ENCODE measurements around the gene IFITM5. TPM values are rescaled to one million over a fixed set of nuclear protein-coding genes. Genes with fewer than 3 reads are reported as not detected.
"Not testable (repeated sequence)": the region's sequence is repeated elsewhere in the genome, so short reads cannot be mapped to it uniquely, and the experiment has no call there.

IFITM5 gene
- total and polyA plus RNA-seq, 8 donors, result 0.18 to 0.91 (median 0.57) TPM; not detected in 4

DNA sequence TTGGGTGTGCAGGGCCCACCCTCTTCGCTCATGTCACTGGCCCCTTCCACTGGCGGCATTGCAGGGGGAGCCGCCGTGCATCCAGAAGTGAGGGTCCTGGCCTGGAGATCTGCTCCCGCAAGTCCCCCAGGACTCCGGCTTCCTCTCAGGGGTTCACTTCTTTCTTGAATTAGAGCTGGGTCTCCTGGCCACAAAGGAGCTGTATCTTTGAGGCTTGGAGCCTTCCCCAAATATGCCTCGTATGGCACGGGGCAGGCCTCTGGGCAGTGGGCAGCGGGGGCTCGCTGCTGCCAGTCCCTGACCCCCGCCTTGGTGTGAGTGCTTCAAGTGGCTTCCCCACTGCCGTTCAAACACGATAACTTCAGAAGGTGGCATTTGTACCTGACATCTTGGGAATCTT lies 28.7 kb upstream of the IFITM5 start:
- no peaks in the 10 kb centered on the region for H3K9me3 ChIP-seq
- H3K4me3 ChIP-seq, result no peak overlapping the region
- H3K4me1 ChIP-seq, result peaks cover 24 to 51% of the 10 kb centered on the region in 2 donors
- intact Hi-C loops (cut with DNase I), result no loop called here
- no peaks in the 10 kb centered on the region for H3K27me3 ChIP-seq
- TF ChIP-seq, protein P1, sequence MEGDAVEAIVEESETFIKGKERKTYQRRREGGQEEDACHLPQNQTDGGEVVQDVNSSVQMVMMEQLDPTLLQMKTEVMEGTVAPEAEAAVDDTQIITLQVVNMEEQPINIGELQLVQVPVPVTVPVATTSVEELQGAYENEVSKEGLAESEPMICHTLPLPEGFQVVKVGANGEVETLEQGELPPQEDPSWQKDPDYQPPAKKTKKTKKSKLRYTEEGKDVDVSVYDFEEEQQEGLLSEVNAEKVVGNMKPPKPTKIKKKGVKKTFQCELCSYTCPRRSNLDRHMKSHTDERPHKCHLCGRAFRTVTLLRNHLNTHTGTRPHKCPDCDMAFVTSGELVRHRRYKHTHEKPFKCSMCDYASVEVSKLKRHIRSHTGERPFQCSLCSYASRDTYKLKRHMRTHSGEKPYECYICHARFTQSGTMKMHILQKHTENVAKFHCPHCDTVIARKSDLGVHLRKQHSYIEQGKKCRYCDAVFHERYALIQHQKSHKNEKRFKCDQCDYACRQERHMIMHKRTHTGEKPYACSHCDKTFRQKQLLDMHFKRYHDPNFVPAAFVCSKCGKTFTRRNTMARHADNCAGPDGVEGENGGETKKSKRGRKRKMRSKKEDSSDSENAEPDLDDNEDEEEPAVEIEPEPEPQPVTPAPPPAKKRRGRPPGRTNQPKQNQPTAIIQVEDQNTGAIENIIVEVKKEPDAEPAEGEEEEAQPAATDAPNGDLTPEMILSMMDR (IDR thresholded peaks at IDR 0.05), result no peak
- no peaks in the 10 kb centered on the region for H3K36me3 ChIP-seq
- peak in 1 of 4 donors; percentile 43 for DNase-seq
- peak overlapping the region in 1 of 2 donors; percentile 97 for H3K27ac ChIP-seq
- no peak for ATAC-seq

DNA sequence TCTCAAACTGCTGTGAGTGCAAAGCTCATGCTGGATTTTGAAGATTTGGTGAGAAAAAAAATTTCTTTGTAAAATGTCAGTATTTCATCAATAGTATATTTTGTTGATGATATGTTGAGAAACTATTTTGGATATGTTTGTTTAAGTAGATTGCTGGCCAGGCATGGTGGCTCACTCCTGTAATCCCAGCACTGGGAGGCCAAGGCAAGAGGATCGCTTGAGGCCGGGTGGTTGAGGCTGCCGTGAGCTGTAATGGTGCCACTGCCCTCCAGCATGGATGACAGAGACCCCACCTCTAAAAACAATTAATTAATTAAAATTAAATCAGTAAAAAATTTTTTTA lies 28.2 kb upstream of the IFITM5 start:
- peak in 1 of 4 donors; percentile 43 for DNase-seq
- H3K9me3 ChIP-seq, result no peaks in the 10 kb centered on the region
- peaks cover 24 to 54% of the 10 kb centered on the region in 2 donors for H3K4me1 ChIP-seq
- H3K27me3 ChIP-seq, result no peaks in the 10 kb centered on the region
- TF ChIP-seq, protein P1 (IDR thresholded peaks at IDR 0.05), result no peak
- intact Hi-C loops (cut with DNase I), result no loop called here
- ATAC-seq, result no peak
- H3K36me3 ChIP-seq, result no peaks in the 10 kb centered on the region
- H3K4me3 ChIP-seq, result peak overlapping the region in 1 of 2 donors; percentile 10
- H3K27ac ChIP-seq, result peak overlapping the region; percentile 81 to 97

DNA sequence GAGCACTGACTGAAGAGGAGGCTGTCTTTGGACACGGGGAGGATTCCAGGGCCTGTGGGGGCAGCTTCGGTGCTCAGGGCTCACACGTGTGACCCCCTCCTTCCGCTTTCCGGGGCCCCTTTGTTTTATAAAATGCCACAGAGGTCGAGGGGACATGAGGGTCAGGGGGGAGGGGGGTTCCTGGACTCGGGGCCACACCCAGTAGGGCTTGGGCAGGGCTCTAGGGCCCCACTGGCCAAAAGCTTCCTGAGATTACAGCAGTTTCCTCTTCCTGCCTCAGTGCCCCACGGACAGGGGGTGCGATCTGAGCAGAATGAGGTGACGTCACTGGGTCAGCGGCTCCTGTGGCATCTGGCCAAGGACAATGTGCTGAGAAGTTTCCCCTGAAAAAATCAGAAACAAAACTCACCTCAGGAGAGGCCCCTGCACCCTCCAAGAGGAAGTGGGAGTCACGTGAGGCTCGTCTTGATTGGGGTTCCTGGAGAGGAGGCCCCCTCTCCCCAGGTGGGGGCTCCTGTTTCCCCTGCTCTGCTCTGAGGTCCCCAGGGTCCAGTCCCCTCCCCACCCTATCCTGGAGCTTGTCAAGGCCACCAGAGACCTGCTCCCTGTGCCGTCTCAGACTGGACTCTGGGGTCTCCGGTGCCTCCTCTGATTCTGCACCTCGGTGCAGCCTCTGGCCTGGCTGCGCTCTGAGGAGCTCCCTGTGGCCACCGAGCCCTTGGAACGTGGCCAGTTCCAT lies 27.7 kb upstream of the IFITM5 start:
- Histone ChIP-seq H3K27ac (peak overlapping the region; percentile 81 to 97), H3K27me3 (no peaks in the 10 kb centered on the region), H3K4me3 (peak overlapping the region in 1 of 2 donors; percentile 10), H3K4me1 (peaks cover 24 to 56% of the 10 kb centered on the region in 2 donors), H3K36me3 (no peaks in the 10 kb centered on the region), H3K9me3 (no peaks in the 10 kb centered on the region)
- intact Hi-C loops (cut with DNase I), result no loop called here
- ATAC-seq (peak; percentile 82), DNase-seq (peak in 3 of 4 donors; percentile 75 to 91 (median 88))
- TF ChIP-seq, protein P1 (IDR thresholded peaks at IDR 0.05), result no peak

DNA sequence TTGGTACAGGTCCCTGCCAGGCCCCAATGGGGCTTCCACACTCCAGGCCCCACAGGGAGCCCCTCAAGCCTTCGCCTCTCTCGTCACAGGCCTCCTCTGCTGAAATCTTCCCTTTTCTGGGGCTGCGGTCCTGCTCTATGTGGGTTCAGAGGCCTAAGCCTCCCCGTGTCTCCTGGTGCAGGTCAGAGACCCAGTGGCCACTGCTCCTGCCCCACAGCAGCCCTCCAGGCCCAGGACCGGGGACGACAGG lies 27.2 kb upstream of the IFITM5 start:
- Histone ChIP-seq H3K27me3 (no peaks in the 10 kb centered on the region), H3K27ac (peak overlapping the region; percentile 81 to 97), H3K4me3 (peak overlapping the region in 1 of 2 donors; percentile 10), H3K4me1 (peaks cover 24 to 56% of the 10 kb centered on the region in 2 donors), H3K36me3 (no peaks in the 10 kb centered on the region), H3K9me3 (no peaks in the 10 kb centered on the region)
- DNase-seq (no peak), ATAC-seq (no peak)
- intact Hi-C loops (cut with DNase I), result no loop called here
- TF ChIP-seq, protein P1 (IDR thresholded peaks at IDR 0.05), result no peak

DNA sequence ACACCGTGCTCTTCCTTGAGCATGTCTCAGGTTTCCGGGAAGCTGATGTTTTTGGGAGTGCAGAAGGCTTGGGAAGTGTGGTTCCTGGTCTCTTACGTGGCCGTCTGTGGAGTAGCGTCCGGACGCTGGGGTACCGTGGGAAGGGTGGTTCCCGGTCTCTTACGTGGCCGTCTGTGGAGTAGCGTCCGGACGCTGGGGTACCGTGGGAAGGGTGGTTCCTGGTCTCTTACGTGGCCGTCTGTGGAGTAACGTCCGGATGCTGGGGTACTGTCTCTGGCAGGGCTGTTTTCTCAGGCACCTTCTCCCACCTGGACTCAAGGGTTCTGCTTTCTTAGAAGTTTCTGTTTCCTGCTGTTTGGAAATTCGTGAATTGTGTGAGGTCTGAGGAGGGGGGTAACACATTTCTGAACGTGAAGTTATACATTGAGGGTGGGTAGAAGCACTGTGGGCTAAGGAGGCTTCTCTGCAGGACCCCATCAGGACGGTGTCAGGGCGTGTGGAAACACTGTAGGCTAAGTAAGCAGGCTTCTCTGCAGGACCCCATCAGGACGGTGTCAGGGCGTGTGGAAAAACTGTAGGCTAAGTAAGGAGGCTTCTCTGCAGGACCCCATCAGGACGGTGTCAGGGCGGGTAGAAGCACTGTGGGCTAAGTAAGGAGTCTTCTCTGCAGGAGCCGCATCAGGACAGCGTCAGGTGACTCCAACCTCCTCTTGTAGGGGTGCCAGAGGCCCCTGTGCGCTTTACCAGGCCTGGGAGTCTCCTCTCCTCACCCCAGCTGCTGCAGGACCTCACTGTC lies 26.7 kb upstream of the IFITM5 start:
- Histone ChIP-seq H3K27ac (peak overlapping the region; percentile 81 to 97), H3K4me1 (peaks cover 24 to 56% of the 10 kb centered on the region in 2 donors), H3K9me3 (no peaks in the 10 kb centered on the region), H3K27me3 (no peaks in the 10 kb centered on the region), H3K36me3 (no peaks in the 10 kb centered on the region), H3K4me3 (peak overlapping the region in 1 of 2 donors; percentile 10)
- no peak for ATAC-seq
- DNase-seq, result peak in 2 of 4 donors; percentile 26 to 70
- intact Hi-C loops (cut with DNase I), result no loop called here
- TF ChIP-seq, protein P1 (IDR thresholded peaks at IDR 0.05), result no peak

DNA sequence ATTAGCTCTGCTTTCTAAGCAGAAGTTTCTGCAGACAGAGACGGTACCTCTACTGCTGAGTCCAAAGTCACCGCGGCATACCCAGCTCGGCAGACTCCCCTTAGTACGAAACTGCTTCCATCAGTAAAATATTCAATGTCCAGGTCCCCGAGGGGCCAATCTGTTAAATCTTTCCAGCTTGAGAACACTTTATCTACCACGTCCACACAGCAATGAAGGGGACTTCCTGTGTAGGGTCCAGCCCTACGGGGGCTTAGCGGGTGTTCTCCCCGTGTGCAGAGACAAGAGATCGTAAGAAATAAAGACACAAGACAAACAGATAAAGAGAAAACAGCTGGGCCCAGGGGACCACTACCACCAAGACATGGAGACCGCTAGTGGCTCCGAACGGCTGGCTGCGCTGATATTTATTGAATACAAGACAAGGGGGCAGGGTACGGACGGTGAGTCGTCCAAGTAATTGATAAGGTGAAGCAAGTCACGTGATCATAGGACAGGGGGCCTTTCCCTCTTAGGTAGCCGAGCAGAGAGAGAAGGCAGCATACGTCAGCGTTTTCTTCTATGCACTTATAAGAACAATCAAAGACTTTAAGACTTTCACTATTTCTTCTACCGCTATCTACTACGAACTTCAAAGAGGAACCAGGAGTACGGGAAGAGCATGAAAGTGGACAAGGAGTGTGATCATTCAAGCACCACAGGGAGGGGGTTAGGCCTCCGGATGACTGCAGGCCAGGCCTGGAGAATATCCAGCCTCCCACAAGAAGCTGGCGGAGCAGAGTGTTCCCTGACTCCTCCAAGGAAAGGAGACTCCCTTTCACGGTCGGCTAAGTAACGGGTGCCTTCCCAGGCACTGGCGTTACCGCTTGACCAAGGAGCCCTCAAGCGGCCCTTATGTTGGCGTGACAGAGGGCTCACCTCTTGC lies 25.5 kb upstream of the IFITM5 start:
- DNase-seq, result peak in 2 of 4 donors; percentile 12 to 46
- intact Hi-C loops (cut with DNase I), result not testable (repeated sequence)

More for the DNA sequence above, 25.5 kb upstream of the IFITM5 start:
- ATAC-seq, H3K9me3 ChIP-seq, H3K27me3 ChIP-seq, H3K36me3 ChIP-seq, H3K4me3 ChIP-seq: not testable (repeated sequence)
- Histone ChIP-seq H3K4me1 (peaks cover 24 to 56% of the 10 kb centered on the region in 2 donors), H3K27ac (peak overlapping the region; percentile 42 to 79)

All from left lung (tissue), 10 donors.